HuH-7.5 (cell line): ENCODE measurements around the gene GPR31.

ENCODE experiments used
- DNase-seq: peaks from one replicate; pipeline ENCODE4 v3.0.0; 2011; ENCODE audit warnings: low spot score

The GPR31 gene

DNA sequence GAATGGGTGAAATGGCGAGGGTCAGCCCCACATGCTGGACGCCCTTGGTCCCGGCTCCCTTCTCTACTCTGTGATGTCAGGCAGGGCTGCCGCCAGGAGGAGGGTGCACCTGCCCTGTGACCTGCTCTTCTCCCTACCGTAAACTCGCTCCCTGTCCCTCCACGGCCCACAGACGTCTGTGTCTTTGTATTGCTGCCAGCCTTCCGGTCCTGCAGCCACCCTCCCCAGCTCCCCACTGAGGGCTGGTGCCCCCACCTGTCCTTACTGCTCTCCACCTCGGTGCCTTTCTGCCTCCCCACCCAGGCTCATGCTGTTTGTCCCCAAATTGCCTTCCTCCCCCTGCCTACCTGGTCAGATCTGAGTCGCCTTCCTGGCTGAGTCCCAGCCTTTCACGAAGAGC is 38.9 kb downstream of the GPR31 start:
- DNase-seq, result no peak

DNA sequence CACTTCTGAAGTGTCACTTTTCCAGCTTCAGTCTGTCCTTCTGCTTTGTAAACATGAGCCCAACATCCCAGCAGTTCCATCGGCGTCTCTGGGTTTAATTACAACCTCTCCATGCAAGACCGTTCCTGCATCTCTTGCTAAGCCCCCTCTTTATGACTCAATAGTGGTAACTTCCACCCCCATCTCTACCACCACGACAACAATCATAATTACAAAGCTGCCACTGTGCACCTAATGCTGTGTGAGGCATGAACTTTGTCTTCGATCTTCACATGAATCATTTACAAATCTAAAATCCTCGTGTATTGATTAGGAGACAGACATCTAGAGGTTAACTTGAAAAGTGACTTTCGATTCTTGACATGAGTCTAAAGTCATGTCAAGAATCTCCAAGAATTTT is 39.8 kb downstream of the GPR31 start:
- DNase-seq, result no peak

DNA sequence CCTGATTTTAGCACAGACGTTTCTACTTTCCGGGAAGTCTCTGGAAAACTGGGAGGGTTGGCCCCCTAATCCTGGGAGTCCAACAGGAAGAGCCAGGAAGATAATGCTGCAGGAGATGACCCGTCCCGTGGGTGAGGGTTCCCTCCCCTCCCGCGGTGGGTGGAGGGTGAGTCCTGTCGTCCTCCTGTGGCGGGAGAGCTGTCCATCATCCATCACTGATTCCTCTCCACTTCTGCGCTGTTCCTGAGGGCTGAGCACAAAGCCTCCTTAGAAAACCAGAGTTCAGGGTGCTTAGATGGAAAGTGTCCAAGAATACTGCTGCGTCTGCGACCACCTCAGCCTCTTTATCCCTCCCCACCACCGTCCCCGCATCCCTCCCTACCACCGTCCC is 40.9 kb downstream of the GPR31 start:
- no peak for DNase-seq

DNA sequence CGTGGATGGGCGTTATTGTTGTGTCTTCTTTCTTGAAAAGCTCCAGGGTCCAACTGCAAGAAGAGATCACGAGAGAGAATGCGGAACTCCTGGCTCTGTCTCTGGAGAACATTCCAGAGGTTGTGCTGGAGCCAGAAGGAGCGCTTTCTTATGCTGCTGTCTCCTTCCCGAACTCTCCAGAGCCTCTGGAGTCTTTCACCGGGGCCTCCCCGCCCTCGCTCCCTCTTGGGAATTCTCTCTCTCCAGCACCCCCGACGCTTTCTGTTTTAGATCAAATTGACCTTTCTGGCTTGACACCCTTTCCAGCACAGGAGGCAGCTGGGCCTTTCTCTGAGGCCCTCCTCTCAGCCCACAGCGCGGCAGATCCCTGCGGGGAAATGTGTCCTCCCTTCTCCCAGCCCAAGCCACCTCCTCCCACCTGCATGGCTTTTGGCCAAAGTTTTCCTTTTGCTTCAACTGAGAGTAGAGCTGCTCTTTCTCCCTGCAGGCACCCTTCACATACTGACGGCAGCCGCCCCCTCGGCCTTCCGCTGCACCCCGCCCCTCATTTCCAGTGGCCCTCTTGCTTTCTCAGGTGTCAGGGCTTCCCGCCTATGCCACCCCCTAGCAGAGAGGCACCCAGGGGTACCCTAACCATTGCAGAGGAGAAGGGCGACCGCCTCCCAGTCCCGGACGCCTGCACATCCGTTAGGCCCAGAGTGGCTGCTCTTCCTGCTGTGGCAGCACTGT is 41.5 kb downstream of the GPR31 start:
- no peak for DNase-seq

DNA sequence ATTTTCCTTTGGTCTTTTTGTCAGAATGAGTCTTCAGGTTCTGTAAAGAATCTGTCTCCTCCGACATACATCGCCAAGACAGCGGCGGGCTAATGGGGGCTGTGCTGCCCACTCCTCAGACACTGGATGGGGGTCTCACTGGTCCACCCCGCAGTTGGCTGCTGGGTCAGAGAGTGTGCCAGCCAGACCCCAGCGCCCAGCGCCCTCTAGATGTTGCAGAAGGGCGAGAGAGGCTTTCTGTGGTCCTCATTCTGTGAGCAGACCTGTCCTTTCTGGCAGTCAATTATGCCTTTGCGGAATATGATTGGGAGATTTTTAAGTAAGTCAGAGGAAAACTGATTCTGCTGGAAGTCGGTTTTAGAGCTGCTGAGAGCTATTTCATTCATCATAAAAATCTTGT is 42.7 kb downstream of the GPR31 start:
- DNase-seq, result no peak

DNA sequence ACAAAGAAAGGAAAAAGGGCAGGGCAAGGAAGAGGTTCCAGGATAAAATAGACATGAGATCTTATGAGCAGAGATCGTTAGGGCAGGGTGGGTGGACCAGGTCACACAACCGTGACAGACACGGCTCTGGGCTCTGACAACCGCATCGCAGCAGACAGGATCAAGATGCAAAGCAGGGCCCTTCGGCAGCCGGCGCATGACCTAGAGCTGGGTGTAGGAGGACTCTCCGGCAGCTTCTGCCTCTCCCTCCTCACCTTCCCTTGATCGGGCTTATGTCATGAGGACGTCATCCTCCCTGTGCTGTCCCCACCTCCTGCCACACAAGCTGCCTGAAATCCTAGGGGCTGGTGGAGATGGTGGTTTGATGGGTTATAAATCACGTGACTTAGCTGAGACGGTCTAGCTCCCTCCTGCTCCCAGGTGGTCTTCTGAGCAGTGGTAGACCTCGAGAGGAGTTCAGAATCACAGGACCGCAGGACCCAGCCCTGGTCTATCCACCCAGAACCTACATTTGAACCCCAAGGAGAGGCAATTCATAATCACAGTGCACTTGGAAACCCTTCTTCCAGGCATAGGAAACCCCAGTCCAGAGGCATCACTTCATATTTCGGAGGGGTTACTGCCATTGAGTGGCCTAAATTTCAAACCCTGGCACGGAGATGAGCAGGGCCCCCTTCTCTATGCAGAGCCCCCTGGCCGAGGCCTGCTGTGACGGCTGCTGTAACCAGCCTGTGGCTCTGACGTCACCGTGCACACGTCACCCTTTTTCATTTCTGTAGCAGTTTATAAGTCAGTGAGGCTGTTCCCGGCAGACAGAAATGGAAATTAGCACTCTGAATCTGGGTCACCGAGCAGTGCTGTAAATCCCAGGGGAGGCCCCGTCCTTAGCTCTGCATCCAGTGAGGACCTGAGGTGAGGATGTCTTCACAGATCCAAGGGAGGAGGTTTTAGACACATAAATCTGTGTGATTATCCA is 43.6 kb downstream of the GPR31 start:
- DNase-seq, result no peak

DNA sequence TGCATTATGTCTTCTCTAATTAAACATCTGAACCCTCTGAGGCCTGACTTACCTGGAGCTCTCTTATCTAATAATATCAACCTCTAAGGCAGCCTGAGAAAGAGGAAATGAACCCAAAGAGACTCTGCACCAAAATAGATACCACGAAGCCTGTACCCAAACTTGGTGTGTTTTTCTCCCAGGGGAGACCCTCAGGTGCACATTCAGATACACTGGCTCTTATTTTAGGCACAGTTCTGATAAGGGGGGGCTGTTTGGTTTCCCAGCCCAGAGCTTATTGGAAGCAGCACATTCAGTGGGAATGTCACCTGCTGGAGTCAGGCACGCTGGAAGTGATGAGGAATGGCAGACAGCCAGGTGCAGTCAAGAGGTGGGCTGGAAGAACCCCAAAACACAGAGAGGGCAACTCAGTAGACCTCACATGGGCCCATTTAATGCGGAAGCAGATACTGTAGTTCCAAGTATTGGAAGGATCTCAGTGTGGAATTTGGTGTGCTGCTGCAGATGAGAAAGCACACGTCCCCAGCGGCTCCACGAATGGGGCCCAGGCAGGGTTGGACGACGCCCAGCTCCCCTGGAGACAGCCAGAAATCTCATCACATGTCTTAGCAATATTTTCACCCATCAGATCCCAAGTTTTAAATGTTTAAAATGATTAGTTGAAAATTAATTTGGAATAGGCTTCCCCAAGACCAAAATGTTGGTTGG is 44.6 kb downstream of the GPR31 start:
- no peak for DNase-seq

DNA sequence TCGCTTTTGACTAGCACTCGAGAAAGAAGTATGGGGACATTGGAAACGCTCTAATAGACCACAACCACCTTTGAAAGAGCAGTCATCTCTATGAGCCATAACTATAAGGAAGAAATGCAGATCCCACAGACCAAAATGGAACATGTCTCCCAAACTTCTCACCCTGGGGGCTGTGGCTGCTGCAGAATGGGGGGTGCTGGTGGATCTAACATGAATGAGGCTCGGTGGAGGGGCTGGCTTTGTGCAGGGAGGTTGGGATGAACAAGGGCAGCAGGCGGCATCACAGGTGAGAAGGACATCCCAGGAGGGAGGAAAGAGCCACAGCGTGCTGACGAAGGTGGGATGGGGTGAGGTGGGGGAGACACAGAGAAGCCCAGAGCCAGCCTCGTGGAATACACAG is 45.4 kb downstream of the GPR31 start:
- no peak for DNase-seq

DNA sequence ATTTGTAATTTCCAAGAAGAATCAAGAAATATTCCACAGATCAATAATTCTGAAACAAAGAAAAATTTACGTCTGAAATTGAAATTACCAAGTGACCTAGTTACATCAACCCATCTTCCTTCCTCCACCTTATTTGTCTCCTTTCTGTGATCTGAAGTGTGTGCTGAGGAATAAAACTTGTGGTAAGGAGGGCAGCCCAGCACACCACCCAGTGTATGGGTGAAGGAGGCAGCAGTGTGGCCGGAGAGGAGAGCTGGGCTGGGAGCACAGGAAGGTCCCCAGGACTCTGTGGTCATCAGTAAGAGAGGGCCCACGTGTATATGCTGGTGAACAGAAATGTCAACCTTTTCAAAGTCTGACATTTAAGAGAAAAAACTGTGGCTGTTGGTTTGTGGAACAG is 46.2 kb downstream of the GPR31 start:
- no peak for DNase-seq

DNA sequence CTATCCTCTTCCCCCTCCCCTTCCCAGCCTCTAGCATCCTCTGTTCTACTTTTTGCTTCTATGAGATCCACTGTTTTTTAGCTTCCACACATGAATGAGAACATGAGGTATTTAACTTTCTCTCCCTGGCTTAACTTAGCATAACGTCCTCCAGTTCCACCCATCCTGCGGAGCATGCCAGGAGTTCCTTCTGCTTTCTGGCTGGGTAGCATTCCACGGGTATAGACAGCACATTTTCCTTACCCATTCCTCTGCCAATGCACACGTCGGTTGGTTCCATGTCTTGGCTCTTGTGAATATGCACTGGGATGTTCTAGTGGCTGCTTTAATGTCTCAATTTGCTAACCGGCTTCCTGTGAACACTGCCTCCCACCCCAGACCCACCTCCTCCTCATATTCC is 48.1 kb downstream of the GPR31 start:
- DNase-seq, result no peak

DNA sequence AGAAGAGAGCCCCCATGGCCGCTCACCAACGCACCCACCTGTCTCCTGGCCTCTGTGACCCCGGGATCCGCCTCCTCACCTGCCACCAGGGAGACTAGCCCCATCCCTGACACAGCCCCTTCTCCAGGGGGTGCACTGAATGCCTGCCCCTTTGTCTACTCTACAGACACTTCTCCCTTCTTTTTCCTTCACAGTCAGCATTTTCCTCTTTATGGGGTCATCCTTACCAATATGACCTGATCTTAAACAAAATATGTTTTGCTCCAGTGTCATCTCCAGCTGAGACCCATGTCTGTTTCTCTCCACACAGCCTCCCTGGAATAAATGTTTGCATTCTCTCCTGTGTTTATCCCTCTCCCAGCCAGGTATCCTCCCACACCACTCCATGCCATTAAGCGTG is 49.5 kb downstream of the GPR31 start:
- no peak for DNase-seq

DNA sequence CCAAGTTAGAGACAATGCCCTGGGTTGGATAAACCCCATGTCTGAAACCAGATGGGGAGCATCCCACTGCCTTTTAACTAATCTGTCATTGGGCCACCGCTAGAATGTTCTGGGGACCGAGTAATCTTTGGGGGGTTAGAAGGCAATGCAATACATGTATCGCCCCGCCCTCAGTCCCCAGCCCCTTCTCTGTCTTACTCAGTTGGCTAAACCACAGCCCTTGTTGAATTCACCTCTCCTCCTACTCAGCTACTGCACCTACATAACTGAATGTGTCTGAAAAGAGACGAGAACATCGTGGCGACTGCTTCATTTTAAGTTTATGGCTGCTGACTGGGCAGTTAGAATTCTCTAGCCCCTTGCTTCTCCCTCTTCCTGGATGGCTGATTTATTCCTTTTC is 50.0 kb downstream of the GPR31 start:
- no peak for DNase-seq

DNA sequence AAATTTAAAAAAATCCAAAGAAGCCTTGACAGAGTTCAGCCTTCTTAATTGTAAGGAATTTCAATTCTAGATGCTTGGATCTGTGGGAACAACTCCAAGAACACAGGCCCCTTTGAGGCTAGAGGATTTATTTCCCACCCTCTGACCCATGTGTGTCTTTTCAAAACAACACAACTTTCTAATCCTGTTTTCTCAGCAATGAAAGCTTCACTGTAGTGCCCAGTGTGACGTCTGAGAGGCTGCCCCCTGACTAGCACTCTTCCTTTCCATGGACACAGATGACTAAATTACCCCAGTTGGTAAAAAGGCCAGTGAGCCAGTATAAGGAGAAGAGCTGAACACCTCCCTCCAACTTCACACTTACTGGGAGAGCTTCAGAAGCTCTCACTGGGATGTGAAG is 51.4 kb downstream of the GPR31 start:
- DNase-seq, result no peak
